CD4-positive, alpha-beta T cell treated with Interleukin-15 for 1 hour (primary cell): Measurements from ENCODE around the gene ASXL1.
"Not testable (repeated sequence)": the region's sequence is repeated elsewhere in the genome, so short reads cannot be mapped to it uniquely, and the experiment has no call there.

Experiments used
- DNase-seq: peaks from one replicate; pipeline ENCODE4 v3.0.0-alpha.2; 2020

The ASXL1 gene

DNA sequence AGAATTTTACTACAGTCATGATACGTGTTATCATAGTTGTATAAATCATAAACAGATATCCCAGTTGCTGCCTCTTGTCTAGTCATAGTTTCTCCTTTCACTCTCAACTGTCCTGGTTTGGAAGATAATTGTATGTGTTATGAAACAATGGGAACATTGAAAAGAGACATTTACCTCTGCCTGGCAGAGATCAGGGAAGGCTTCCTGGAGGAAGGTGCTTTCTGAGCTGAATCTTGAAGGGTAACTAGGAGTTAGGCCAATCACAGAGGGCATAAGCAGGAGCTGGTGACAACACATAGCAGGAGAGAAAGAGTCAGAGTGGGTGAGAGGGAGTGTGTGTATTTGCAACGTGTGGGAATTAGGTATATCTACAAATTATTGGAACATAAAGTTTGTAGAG is 5.4 kb downstream of the ASXL1 start:
- no peak for DNase-seq

- DNase-seq = no peak
Measured at GRCh38 chr20:32364554-32365208, 6.5 kb downstream of the ASXL1 start.

DNA sequence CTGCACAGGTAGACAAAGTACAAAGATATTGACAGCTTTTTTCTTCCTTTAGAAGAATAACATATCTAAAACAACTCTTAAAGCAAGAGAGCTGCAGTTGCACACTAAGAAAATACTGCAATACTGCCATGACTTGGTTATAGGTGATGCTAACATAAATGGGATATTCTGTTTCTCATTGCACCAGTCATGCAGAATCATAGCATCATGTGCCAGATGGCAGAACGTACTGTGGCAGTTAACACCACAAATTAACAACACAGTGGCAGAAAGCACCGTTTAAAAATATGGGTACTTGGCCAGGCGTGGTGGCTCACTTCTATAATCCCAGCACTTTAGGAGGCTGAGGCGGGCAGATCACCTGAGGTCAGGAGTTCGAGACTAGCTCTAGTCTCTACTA is 7.4 kb downstream of the ASXL1 start:
- no peak for DNase-seq

DNA sequence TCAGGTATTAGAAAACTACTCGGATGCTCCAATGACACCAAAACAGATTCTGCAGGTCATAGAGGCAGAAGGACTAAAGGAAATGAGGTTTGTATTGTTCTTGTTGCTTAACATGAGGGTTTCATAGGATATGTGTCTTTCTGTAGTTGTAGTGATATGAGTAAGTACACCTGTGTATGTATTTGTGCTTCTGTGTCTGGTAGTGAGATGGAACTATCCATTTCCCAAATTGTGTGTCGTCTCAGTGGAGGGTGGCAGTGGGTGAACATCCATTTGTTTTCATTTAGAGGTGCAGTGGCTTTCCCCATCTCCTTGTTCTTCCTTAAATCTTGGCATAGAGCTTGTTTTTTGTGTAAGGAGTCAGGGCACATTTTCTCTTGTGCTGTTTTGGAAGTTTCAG is 8.2 kb downstream of the ASXL1 start:
- no peak for DNase-seq

DNA sequence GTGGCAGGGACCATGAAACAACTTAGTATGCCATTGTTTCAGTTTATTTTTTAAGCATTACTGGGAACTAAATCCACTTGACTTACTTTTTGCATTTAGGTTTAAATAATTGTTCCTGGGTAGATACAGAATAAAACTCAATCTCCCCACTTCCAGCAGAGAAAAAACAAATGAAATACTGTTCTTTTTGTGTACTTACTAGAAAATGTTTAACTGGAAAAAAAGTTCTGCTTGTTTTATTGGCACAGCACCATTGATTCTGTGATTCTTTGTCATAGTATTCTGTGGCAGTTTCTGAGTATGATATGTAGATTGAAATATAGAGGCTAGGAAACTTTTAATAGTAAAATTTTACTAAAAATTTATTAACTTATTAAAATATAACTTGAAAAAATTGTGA is 10.2 kb downstream of the ASXL1 start:
- DNase-seq = no peak

GRCh38 chr20:32368925-32369324 is 10.8 kb downstream of the ASXL1 start:
- no peak for DNase-seq

DNA sequence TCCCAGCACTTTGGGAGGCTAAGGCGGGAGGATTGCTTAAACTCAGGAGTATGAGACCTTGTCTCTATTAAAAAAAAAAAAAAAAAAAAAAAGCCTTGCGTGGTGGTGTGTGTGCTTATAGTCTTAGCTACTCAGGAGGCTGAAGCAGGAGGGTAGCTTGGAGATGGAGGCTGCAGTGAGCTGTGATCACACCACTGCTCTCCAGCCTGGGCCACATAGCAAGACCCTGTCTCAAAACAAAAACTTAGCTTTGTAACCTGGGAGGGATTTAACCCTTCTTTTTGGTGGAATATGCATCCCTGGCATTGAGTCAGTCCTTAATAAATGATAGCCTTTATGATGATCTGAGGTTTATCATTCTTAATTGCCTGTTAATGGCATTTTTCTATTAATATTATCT is 12.8 kb downstream of the ASXL1 start:
- DNase-seq = no peak

DNA sequence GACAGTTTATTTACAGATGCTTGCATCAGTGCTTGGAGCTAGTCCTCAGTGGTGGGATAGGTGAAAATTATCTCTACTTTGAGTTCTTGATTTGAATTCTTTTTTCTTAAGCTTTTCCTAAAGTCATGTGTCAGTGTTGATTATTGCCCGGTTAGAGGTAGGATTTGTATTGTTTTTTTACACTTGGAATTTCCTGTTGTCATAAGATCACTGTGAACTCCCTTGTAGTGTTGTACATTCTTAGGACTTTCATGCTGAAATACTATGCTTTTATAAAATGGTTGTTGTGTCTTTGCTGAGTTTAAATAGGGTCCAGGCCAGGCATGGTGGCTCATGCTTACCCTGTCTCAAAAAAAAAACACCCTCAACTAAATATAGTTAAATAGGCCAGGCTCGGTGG is 20.3 kb downstream of the ASXL1 start:
- DNase-seq = no peak

GRCh38 chr20:32380037-32380436 is 21.9 kb downstream of the ASXL1 start:
- DNase-seq = not testable (repeated sequence)

GRCh38 chr20:32380745-32381144 is 22.6 kb downstream of the ASXL1 start:
- no peak for DNase-seq

DNA sequence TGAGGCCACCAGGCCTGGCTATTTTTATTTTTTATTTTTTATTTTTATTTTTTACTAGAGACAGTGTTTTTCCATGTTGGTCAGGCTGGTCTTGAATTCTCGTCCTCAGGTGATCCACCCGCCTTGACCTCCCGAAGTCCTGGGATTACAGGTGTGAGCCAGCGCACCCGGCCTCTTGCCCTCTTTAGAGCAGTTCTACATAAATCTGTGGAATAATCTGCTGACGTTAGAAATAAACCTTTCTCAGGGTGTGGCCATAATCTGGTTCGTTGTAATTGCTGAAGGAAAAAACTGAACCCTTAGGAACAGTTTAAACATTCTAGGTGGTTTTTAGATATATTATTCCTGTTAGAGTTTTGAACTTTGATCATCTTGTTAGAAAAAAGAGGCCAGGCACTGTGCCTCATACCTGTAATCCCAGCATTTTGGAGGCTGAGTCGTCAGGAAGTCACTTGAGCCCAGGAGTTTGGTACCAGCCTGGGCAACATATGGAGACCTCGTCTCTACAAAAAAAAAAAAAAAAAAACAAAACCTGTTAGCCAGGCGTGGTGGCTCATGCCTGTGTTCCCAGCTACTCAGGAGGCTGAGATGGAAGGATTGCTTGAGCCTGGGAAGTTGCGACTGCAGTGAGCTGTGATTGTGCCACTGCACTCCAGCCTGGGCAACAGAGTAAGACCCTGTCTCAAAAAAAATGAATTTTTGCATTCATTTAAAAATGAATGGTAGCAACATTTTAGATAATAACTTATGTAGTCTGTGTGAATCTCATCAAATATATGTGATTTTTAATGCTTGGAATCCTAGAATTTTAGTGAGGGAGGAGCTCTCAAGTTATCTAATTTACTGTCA is 24.2 kb downstream of the ASXL1 start:
- DNase-seq = no peak

- DNase-seq = not testable (repeated sequence)
Measured at GRCh38 chr20:32383441-32383840, 25.3 kb downstream of the ASXL1 start.

- no peak for DNase-seq
Measured at GRCh38 chr20:32385541-32385940, 27.4 kb downstream of the ASXL1 start.

- DNase-seq = no peak
Measured at GRCh38 chr20:32386091-32386490, 28.0 kb downstream of the ASXL1 start.

DNA sequence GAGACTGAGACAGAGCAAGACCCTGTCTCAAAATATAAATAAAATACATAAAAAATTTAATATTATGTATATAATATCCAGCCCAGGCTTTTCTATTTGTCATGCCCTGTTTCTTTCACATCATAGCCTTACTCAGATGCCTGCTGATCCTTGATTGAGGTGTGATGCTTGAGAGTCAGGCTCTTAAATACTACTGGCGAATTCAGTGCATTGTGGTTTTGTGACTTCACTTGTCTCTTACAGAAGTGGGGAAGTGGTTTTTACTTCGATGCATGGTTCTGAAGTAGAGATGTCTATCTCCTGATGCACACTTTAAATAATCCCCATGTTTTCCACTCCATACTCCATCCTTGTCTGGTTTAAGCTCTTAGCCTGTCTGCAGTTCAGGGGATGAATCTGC is 29.1 kb downstream of the ASXL1 start:
- no peak for DNase-seq

- DNase-seq = no peak
Measured at GRCh38 chr20:32391003-32391402, 32.9 kb downstream of the ASXL1 start.

- no peak for DNase-seq
Measured at GRCh38 chr20:32395066-32395465, 36.9 kb downstream of the ASXL1 start.

DNA sequence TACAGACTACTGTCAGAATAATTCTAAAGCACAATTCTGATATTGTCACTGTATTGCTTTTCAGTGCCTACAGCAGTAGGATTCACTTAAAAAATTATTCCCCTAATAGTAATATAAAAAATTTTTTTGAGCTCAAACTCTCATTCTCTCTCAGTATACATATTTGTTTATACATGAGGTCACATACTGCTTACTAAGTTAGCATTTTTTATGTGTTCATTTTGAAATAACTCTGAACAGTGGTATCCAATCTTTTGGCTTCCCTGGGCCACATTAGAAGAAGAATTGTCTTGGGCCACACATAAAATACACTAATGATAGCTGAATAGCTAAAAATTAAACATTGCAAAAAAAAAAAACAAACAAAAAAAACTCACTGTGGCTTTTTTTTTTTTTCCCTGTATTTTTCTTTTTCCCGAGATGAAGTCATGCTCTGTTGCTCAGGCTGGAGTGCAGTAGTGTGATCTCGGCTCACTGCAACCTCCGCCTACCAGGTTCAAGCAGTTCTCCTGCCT is 38.6 kb downstream of the ASXL1 start:
- DNase-seq = no peak

DNA sequence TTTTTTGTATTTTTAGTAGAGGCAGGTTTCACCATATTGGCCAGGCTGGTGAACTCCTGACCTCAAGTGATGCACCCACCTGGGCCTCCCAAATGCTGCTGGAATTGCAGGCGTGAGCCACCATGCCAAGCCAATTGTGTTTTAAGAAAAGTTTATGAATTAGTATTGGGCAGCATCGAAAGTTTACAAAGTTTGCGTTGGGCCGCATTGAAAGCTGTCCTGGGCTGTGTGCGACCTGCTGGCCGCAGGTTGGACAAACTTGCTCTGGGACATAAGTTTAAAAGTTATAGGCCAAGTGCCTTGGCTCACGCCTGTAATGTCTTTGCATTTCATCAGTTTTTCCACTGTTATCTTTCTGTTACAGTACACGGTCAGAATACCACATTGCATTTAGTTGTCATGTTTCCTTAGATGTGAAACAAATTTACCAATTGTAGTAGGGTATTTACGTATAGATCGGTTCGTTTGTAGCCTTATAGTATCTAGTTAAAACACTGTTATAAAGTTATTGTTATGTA is 39.5 kb downstream of the ASXL1 start:
- no peak for DNase-seq

DNA sequence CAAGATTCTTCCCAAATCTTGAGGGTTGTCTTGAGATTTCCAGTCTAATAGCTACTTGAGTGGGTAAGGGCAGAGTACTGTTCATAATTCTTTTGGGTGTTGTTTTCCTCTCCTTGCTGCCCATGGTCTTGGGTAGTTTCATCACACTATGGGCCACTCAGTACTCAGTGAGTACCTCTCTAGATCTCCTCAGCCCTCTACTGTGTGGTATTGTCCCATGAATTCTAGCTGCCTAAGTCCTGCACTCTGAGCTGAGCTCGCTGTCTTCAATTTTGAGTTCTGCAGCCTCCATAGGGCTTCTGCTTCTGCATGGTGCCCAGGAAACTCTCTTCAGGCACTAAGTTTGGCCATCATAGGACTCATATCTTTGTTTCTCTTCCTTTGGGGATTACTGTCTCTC is 42.3 kb downstream of the ASXL1 start:
- no peak for DNase-seq

DNA sequence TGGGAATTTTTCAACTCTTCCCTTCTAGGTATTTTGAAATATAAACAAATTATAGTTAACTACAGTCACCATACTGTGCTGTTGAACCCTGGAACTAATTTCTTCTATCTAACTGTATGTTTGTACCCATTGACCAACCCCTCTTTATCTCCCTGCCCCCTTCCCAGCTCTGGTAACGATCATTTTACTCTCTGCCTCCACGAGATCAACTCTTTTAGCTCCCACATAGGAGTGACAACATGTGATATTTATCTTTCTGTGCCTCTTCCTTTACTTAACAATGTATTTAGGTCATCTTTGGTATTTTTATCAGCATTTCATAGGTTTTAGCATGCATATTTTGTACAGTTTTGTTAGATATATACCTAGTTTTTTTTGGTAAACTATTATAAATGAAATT is 45.9 kb downstream of the ASXL1 start:
- DNase-seq = no peak

DNA sequence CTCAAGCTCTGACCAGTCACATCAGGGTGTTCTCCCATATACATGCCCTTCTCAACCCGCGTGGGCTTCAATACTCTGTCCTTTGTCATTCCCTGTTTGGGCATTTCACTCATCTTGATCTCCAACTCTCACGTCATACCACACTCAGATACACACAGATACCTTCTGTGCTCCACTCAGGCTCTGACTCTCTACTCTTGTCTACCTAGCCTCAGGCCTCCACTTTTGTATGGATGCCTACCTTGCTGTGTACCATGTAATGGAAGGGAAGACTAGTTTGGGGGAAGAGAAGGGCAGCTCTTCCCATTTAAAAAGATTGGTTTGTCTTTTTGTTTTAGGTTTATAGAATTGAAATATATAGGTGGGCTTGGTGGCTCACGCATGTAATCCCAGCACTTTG is 48.6 kb downstream of the ASXL1 start:
- no peak for DNase-seq

DNA sequence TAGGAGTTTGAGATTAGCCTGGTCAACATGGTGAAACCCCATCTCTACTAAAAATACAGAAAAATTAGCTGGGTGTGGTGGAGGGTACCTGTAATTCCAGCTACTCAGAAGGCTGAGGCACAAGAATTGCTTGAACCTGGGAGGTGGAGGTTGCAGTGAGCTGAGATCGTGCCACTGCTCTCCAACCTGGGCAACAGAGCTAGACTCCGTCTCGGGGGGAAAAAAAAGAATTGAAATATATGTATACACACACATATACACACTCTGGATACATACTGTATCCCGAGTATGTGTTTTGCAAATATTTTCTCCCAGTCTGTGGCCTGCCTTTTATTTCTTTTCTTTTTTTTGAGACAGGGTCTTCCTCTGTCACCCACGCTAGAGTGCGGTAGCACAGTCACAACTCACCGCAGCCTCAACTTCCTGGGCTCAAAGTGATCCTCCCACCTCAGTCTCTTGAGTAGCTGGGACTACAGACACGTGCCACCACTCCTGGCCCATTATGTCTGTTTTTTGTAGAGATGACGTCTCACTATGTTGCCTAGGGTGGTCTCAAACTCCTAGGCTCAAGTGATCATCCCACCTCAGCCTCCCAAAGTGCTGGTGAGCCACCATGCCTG is 49.1 kb downstream of the ASXL1 start:
- peak; percentile 67 for DNase-seq
